Mammary epithelial cell (primary cell): ENCODE measurements around the gene KCNMA1.

Experiments used
- CTCF ChIP-seq, 2 donors: IDR thresholded peaks in 1 of 2; conservative IDR thresholded peaks in 1 of 2; 2 replicates each; pipeline ENCODE4 v1.5.1; 2011 to 2012; ENCODE audit warnings: inconsistent platforms in 2 of 2, low read length in 2 of 2, mild to moderate bottlenecking in 2 of 2, control low read depth in 1 of 2, low read depth in 1 of 2; ENCODE audit not compliant: insufficient read depth in 1 of 2; ENCODE audit errors: extremely low read depth in 1 of 2
- EZH2 ChIP-seq: IDR thresholded peaks from 2 replicates; pipeline ENCODE4 v1.6.1; 2012; ENCODE audit warnings: low read length, inconsistent platforms, borderline replicate concordance

GRCh38 chr10:77160679-77161078 is 476.9 kb downstream of the KCNMA1 start:
- no peak for TF ChIP-seq CTCF (conservative IDR thresholded peaks at IDR 0.05 in 1 of 2, IDR thresholded peaks at IDR 0.05 in 1 of 2; ENCODE audit: extremely low read depth in 1 of 2, insufficient read depth in 1 of 2, low read depth in 1 of 2, low read length in 2 of 2)
- TF ChIP-seq EZH2: no peak
